ENCODE measurements around the gene BCL11A.

Gene BCL11A

DNA sequence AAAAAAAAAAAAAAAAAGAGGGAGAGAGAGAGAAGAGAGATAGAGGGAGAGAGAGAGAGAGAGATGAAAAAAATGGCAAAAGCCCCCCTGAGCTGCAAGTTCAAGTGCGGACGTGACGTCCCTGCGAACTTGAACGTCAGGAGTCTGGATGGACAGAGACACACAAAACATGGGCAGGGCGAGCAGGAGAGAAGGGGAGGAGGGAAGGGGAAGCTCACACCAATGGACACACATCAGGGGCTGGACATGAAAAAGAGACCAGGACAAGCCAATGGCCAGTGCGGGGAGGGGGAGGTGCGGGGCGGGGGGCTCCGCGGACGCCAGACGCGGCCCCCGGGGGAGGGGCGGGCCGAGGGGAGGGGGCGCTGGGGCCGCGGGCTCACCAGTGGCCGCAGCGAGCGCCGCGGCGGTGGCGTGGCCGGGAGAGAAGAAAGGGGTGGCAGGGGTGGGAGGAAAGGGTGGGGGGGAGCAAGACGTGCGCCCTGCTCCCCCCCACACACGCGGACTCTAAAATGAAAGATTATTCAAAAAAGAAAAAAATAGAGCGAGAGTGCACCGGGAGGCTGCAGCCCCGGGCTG, at the start of gene BCL11A:
TSS of gene BCL11A (minus strand) at position 160 of the 579 bp plus-strand sequence. CDS start 384 bp downstream, outside the sequence.
- DNase-seq (ENCODE audit: low spot score), result no peak

DNA sequence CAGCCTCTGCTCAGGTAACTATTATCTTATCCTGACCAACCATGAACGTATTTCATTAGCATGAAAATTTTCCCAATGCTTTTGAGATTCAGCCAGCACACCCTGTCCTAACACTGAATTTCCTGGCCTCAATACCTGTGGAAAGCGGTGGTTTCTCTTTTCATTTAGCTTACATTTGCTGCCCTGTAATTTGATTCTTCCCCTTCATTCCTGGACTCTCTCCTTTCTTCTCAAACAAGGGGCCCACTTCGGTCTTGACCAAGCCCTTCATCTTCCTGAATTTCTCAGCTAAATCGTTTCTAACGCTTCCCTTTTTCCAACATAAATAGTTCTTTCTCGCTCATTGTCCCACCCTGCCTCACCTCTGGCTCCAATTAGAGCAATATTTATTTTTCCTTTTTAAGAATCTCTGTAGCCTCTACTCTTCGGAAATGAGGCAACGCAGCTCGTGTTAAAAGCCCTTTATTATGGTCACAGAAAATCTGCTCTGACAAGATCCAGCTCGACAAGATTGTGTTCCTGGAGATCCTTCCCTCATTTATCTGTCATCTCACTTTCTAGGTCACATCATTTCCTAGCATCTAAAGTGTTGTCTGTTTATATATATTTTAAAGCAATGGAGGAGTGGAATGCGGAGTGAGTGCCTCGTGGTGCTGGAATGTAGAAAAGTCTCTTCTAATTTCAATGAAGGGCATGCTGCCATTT, 49.5 kb upstream of the BCL11A start:
- no peak for DNase-seq (ENCODE audit: low spot score)

DNA sequence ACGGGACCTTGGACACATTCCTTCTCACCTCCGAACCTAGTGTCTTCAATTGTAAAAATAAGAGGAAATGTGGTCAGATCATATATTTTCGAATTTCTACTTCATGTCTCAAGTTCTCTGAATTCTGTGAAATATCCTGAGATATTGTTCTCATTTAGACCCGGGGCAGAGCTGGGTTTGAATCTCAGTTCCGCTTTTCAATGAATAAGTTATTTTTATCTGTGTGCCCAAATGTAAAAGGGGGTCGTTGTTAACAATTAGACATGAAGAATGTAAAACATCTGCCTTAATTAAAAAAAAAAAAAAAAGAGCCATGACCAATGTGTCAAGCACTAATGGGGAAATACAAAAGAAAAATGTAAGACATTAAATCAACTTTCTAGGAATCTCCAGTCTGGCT, 48.9 kb upstream of the BCL11A start:
- no peak for DNase-seq (ENCODE audit: low spot score)

DNA sequence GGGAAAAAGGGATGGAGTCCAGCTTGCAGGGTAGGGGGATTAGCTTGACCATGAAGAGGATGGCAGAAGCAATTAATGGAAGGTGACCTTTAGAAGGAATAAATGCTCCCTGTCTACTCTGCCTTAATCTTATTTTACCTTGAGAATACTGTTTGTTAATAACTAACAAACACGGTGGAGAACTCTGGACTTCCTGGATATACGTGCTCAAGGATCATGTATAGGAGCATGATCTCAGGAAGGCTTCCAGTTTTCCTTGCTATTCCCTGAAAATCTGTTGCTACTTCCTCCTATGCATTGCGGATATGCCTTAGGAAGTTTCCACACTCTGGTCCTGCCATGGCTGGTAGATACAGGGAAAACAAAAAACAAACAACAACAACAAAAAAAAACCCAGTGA, 44.8 kb upstream of the BCL11A start:
- no peak for DNase-seq (ENCODE audit: low spot score)

DNA sequence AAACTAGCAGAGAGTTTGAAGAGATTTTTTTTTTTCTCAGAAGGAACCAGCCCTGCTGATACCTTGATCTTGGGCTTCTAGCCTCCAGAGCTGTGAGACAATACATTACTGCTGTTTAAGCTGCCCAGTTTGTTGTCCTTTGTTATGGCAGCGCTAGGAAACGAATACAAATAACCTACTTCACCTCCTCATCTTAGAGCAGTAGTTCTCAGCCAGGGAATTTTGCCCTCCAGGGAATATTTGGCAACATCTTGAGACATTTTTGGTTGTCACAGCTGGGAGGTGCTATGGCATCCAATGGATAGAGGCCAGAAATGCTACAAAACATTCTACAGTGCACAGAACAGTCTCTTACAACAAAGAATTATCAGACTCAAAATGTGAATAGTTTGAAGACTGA, 43.9 kb upstream of the BCL11A start:
- no peak for DNase-seq (ENCODE audit: low spot score)

DNA sequence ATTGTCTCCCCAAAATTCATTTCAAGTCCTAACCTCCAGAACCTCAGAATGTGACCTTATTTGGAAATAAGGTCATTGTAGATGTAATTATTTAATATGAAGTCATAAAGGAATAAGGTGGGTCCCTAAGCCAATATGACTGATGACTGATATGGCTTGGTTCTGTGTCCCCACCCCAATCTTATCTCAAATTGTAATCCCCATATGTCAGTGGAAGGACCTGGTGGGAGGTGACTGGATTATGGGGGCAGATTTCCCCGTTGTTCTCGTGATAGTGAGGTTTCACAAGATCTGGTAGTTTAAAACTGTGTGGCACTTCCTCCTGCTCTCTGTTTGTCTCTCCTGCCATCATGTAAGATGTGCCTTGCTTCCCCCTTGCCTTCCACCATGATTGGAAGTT, 43.0 kb upstream of the BCL11A start:
- DNase-seq (ENCODE audit: low spot score), result no peak

DNA sequence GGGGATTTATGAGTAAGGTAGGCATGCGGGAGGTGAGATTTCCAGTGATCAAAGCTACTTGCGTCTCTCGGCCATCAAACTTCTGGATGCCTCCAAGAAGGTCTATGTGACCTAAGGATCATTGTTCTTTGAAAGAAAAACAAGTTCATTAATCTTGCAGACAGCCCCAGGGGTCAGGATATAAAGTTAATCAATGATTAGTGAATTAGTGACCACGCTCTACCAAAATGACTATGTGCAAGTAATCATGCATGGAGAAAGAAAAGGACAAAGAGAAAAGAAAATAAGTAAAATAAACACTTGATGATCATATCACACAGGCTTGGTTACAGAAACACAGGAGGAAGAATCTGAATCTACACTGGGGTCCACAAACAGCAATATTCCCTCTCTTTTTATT, 42.5 kb upstream of the BCL11A start:
- DNase-seq (ENCODE audit: low spot score), result no peak

DNA sequence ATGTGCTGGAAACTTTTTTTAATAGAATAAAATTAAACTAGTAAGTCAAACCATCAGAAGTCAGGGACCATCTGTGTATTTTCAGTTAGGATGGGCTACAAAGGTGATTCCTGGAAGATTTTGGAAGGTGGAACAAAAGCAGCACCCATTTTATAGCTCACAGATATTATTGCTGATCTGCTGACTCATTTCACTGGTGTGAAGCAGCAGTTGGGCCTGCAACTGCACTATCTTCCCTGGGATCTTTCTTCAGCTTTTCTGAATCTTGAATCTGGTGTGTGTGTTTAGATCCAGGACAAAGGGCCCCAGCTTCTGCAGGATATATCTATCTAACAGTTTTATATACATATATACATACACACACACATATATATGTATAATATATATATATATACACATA, 35.6 kb upstream of the BCL11A start:
- DNase-seq (ENCODE audit: low spot score), result no peak

DNA sequence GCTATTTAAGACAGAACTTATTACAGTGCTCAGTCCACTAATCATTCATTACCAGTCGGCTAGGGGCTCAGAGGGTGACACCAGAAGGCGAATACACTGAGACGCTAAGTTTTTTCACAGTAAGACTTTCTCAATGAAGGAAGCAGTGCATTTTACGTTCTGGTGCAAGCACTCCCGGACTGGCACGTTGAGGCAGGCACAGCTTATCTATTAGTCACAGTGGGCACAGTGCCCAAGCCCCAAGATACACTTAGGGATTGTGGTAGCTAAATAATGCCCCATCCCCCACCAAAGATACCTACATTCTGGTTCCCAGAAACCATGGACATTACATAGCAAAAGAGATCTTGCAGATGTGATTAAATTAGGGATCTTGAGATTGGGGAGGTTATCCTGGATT, 32.6 kb upstream of the BCL11A start:
- DNase-seq (ENCODE audit: low spot score), result no peak

DNA sequence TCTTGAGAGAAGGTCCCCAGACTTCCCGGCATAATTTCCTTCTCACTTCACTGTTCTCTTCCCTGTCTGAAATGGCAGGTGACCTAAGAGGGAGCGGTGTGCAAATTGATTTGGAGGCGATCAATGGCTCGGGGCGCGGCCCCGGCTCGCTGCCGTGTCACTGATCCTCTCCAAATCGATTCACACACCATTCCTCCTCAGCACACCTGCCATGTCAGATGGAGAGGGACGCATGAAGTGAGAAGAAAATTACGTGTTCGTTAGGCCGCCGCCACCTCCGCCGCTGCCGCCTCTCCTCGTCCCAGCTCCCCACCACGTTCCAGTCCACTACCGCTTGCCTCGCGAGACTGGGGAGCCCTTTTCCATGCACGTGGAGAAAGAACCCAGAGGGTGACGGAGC, 31.8 kb upstream of the BCL11A start:
- DNase-seq (ENCODE audit: low spot score), result no peak

DNA sequence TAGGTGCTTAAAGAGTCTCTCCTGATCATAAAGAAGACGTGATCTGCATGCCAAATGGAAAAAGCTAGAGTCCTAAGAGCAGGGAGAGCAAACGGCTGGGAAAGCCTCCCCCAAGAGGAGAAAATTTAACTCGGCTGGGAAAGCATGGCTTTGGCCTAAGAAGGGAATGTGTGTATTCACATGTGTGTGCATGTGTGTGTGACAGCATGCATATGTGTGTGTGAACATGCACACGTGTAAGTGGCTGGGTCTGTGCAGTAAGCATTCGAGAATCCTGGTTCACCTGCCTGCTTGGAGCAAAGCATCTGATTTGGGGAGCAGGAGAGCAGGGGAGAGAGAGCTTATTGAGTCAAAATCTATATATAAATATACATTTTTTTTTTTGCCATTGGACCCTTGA, 30.1 kb upstream of the BCL11A start:
- no peak for DNase-seq (ENCODE audit: low spot score)

DNA sequence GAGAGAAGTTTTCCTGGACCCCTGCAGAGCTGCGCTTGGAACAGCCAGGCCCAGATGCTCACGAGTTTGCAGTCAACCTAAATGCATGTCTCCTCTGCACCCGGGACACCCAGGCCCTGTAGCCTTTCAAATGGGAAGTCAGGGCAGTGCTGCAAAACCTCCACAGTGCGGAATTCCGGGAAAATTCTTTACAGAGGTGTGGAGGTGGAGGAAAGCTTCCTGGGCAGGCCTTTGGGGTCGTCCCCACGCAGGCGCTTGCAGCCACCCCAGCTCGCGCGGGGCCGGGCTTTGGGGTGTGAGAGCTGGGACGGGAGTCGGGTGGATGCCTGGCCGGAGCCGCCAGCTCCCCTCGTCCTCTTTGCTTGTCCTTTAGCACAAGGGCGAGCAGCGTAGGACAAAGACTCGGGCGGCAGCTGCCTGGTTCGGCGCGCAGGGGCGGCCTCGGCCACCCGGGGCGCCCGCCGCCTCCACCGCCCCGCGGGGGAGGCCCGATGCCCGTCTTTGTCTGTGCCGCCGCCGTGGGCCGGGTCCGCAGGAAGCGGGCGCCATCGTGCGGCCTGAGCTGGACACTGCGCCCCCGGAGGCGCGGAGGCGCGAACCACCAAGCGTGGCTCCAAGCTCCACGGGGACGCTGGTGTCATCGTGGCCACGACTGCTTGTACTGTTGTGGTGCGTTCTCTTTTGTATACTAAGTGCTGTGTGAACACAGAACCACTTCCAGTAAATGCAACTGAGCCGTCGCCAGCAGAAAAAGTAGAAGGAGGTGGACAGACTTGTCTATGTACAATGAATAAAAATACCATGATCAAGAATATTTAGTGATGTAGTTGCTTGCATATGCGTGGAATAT, 28.2 kb upstream of the BCL11A start:
- peak; percentile 44 for DNase-seq (ENCODE audit: low spot score)

DNA sequence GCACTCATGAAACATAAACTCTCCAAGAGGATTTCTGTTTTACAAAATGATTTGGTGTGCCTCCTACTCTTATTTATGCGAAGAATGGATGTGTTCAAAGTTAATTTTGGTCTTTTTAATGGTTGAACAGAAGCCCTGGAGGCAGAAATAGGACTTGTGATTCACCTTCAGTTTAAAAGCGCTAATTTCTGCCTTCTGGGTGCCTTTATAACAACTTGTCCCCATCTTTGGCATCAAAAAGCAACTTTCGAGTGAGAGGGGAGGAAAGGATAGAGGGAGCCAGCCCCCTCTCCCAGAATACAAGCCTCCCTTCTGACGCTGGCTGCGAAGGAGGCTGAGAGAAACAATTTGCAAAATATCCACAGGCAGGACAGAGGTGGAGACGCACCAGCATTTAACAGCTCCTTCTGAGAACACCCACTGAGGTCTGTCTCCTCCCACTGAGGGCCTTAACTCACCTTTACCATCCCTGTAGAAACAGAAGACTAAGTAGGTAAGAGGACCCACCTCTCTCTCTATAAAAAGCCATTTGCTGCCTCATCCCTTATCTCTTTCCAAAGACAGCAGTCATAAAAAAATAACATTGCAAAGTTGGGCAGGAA, 24.3 kb upstream of the BCL11A start:
- no peak for DNase-seq (ENCODE audit: low spot score)

DNA sequence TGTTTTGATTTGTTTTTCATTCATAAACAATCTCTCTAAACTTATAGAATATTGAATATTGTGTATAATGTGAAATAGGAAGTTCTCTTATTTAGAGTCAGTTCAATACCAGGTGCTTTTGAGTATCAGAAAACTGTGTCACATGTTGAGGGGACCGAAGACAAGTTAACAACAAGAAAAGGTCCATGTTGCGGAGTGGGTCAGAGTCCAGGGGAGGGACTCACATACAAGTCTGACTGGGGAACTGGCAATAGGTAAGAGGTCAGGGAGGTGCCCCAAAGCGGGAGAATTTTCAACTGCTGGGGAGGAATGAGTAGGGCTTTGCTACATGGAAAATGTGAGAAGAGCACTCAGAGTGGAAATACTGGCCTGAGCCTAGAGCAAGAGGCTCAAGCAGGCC, 19.8 kb upstream of the BCL11A start:
- DNase-seq (ENCODE audit: low spot score), result no peak

DNA sequence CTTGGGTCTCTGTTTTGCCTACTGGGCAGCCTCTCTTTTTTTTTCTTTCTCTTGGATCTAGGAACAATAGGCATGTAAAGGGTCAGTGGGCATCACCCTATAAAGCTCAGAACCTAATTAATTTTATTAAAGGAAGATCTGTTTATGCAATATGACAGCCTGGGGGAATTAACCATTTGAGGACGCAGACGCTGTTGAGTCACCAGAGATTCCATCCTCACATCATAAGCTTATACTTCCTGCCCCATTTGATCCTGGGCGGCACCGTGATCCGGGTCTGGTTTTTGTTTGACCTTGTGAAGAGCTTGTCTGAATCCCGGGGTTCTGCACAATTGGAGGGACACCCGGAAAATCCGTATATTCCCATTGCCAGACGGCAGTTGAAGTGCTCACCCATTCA, 16.8 kb upstream of the BCL11A start:
- DNase-seq (ENCODE audit: low spot score), result no peak

DNA sequence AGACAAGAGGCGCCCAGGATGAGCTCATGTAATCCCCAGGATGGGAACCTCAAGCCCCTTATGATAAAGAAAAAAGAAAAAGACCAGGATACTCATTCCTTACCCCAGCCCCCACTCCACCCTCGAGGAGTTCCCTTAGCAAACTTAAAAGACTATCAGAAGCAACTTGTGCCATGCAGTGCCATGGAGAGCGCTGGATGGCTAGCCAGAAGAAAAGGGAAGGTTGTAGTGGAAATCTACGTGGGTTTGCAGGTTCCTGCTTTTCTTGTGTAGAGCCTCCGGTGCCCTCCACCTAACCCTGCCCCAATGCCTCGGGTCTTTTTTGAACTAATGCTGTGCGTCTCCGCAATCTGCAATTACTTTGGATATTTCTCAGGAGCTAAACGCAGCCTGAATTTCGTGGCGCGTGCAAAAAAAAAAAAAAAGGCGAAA, 16.2 kb upstream of the BCL11A start:
- no peak for DNase-seq (ENCODE audit: low spot score)

DNA sequence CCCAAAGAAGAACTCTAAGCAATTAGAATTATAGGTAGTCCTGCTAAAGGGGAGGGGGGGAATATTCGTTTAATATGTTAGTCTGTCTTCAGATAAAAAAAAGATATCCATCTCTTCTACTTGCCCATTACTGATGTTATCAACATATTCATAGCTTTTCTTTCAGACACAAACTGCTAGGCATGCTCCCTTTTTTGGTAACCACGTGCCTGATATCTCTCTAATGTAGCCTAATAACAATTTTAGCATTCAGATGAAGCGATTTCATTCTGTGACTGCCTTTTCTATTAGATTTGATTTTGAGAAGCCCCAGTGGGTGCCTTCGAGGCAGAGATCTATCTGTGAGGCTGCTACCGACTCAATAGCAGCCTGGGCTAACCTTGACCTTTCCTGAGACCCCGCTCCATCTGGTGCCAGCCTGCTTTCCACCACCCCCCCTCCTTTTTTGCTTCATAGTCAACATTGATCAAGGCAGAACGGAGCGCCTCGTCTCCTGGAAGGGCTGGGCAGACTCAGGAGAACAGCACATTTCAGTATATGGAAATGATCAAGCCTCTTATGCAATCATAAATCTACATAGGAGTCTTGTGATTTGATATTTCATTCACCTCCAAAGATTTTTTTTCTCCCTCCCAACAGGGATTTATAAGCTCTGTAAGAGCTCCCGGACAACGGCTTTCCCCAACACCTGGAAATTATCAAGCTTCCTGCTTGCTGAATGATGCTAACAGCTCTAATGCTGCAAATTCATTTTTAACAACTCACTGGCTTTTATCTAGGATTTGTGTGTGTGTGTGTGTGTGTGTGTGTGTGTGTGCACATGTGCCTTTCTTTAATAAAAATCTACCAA, 14.7 kb upstream of the BCL11A start:
- DNase-seq (ENCODE audit: low spot score), result no peak

DNA sequence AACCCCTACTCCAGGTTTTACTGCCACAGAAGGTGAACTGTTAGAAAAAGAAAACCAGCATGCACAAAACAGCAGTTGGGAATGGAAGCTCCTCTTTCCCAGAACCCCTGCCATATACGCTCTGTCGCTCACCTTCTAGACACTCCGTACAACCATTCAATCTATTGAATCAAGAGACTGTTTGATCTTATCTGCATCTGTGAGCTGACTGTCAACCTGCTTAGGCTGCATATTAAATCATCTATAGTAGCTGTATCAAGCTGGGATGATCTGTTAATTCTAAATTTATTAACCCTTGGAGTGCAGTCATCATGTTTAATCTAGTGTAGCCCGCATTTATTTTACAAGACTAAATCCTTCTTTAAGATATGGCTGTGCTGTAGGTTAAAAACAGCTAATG, 13.6 kb upstream of the BCL11A start:
- no peak for DNase-seq (ENCODE audit: low spot score)

DNA sequence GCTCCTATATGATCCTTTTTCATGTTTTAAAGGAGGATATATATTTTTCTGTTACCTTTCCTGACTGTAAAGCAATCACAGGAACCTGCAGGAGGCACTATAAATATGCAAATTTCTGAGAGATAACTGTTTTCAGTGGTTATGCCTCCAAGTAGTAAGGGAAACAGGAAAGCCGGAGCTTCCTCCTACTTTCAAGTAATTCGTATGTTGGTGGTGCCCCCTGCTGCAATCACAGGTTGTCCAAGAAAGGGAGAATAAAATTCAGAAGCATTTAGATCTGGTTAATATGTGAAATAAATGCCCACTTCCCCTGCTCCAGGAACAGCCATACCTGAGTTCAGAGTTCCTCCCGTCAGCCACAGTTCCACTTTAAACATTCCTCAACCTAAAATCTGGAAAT, 12.0 kb upstream of the BCL11A start:
- no peak for DNase-seq (ENCODE audit: low spot score)

DNA sequence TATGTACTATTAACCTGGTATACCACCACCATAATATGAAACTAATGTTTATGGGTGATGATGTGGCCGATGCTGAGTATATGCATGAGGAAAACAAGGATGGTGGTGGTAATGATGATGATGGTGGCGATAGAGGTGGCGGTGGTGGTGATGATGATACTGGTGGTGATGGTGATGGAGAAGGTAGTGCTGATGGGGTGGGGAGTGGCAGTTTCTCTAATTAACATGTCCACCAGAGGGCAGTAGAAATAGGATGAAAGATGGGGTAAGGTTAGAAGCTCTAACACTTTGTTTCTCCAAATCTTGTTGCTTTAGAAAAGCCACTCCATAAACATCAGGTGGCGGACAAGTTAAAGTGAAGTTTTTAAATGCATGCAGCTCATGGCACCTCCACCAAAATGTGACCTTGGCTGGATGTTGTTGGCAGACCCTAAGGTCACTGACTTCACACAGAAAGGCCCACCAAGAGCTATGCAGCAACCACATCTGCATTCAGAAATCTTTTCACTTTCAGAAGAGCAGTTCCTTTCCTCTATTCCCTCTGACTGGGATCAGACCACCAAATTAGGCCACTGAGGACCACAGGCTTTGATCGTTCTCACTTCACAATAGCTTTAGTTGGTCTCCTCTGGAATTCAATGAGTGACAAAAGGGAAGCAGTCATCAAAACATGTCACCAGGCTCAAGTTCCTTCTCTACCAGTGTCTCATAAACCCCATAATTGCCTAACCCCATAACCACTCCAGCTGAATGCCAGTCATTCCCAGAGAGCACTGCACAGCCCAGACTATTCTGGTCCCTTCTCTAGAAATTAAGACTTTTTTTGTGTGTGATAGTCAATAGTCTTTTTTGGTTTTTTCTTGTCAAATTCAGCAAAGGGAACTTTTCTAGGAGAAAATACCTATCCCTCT, 7.5 kb upstream of the BCL11A start:
- peak; percentile 28 for DNase-seq (ENCODE audit: low spot score)

DNA sequence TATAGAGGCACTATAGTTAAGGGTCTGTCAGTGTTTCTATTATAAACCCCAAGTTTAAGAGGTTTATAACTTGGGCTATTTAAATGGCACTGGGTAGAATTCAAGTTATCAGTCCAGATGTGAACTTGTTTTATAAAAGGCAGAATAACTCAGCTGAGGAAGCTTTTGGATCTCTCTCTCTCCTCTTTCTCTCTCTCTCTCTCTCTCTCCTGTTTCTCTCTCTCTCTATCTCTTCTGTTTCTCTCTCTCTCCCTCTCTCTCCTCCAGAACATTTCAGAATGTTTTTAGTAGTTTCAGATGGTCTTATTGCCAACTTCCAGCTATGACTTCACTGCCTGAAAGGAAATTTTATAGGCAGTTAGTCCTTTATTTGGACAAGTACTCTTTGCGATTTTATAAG, 6.4 kb upstream of the BCL11A start:
- no peak for DNase-seq (ENCODE audit: low spot score)
